GM12892 (cell line): Measurements from ENCODE around the gene PAFAH1B1.
"Not testable (repeated sequence)": the region's sequence is repeated elsewhere in the genome, so short reads cannot be mapped to it uniquely, and the experiment has no call there.

ENCODE experiments used
- DNase-seq: peaks from one replicate; pipeline ENCODE4 v3.0.0; 2011; ENCODE audit not compliant: insufficient read length
- FAIRE-seq: peaks from 2 replicates; lab custom pipeline; 2011; peaks lifted over from hg19 to GRCh38; lab: Jason Lieb, UNC
- POLR2A ChIP-seq: IDR thresholded peaks from 2 replicates; pipeline ENCODE4 v1.6.1; 2011; ENCODE audit warnings: low read depth, low read length, control low read depth
- POLR2AphosphoS5 ChIP-seq: IDR thresholded peaks from 2 replicates; pipeline ENCODE4 v1.6.1; 2011; ENCODE audit warnings: low read depth, low read length, control low read depth
- TAF1 ChIP-seq: IDR thresholded peaks from 2 replicates; pipeline ENCODE4 v1.6.1; 2011; ENCODE audit warnings: low read depth, mild to moderate bottlenecking, control low read depth, low read length, borderline replicate concordance

The PAFAH1B1 gene

DNA sequence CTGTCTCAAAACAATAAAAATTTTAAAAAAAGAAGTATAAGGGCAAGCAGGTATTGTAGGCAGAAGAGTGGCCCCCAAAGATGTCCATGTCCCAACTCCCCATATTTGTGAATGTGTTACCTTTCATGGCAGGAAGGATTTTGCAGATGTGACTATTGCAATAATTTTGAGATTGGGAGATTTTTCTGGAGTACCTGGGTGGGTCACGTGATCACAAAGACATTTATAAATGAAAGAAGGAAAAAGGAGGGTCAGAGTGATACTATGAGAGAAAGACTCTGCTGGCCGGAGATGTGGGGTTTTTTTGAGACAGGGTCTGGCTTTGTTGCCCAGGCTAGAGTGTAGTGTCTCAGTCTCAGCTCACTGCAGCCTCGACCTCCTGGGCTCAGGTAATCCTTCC lies 27.4 kb upstream of the PAFAH1B1 start:
- DNase-seq (no peak), FAIRE-seq (no peak)
- TF ChIP-seq POLR2AphosphoS5 (no peak), POLR2A (no peak), TAF1 (no peak)

DNA sequence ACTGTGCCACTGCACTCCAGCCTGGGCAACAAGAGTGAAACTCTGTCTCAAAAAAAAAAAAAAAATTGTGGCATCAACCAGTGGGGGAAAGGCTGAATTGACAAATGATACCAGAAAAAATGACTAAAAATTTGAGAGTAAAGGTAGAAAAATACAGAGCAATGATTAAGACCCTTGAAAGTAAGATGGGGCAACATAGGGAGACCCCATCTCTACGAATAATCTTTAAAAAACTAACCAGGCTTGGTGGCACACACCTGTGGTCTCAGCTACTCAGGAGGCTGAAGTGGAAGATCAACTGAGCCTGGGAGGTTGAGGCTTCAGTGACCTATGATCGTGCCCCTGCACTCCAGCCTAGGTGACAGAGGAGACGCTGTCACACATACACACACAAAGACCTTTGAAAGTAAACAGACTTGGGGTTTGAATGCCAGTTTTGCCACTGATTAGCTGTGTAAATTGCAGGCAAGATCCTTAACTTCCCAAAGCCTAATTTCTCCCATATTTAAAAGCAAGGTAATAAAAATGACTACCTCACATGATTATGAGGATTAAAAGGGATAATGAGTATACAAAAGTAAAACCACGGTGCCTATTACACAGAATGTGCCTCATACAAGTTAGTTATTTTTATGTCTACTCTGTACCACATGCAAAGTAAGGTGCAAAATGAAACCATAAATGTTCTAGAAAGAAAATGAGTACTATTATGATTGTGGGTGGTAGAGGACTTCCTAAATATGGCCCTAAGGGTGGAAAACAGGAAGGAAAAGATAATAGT lies 21.7 kb upstream of the PAFAH1B1 start:
- TF ChIP-seq TAF1 = no peak
- TF ChIP-seq POLR2A = no peak
- no peak for TF ChIP-seq POLR2AphosphoS5
- FAIRE-seq (peak; percentile 70), DNase-seq (no peak)

DNA sequence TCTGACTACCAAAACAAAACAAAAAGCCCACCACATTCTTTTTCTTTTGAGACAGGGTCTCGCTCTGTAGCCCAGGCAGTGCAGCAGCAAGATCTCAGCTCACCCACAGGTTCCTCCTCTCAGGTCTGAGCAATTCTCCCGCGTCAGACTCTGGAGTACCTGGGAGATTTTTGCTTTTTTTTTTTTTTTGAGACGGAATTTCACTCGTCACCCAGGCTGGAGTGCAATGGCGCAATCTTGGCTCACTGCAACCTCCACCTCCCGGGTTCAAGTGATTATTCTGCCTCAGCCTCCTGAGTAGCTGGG lies 21.2 kb upstream of the PAFAH1B1 start:
- not testable (repeated sequence) for FAIRE-seq, DNase-seq

DNA sequence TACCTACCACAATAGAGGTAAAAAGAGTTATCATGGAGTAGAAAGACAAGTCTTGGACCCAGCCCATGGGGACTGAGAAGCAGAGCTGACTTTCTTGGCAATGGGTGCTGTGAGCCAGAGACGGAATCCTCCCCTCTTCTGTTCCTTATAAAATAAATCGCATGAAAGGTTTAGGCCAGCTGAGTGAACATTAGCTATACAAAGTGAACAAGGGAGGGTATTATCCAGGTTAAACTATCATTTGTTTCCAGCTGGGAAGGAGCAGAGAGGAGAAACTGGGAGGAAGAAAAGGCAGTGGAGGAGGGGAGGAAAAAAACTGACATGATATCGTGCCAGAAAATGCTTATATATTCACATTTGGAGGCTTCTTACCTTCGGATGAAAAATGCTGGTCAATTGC lies 13.3 kb upstream of the PAFAH1B1 start:
- DNase-seq = no peak
- TF ChIP-seq POLR2A (no peak), TAF1 (no peak), POLR2AphosphoS5 (no peak)
- no peak for FAIRE-seq

DNA sequence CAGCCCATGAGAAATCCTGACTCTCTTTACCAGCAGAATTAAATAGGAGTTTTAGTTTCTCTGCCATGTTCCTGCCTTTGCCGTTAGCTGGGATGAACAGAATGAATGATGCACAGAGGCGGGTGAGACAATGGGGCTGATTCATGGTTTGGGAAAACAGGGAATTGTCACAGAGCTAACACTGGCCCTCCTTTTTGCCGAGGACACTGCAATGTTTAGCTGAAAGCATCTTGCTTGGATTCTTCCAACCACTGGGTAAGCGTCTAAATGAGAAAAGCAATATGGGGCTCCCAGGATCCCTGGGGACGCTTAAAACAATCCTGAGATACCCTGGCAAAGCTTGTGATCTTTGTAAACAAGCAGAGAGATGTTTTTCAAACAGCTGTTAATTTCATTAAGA lies 12.8 kb upstream of the PAFAH1B1 start:
- DNase-seq = no peak
- no peak for FAIRE-seq
- TF ChIP-seq TAF1 = no peak
- no peak for TF ChIP-seq POLR2AphosphoS5
- no peak for TF ChIP-seq POLR2A

DNA sequence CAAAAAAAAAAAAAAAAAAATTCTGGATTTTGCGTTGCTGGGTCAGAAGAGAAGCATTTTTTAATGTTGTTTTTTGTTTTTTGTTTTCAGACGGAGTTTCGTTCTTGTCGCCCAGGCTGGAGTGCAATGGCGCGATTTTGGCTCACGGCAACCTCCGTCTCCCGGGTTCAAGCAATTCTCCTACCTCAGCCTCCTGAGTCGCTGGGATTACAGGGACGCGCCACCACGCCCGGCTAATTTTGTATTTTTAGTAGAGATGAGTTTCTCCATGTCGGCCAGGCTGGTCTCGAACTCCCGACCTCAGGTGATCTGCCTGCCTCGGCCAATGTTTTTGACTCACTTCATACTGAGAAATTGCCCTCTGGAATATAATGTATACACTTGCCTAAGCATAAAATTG lies 11.0 kb upstream of the PAFAH1B1 start:
- FAIRE-seq (no peak), DNase-seq (no peak)
- no peak for TF ChIP-seq TAF1
- no peak for TF ChIP-seq POLR2A
- no peak for TF ChIP-seq POLR2AphosphoS5

DNA sequence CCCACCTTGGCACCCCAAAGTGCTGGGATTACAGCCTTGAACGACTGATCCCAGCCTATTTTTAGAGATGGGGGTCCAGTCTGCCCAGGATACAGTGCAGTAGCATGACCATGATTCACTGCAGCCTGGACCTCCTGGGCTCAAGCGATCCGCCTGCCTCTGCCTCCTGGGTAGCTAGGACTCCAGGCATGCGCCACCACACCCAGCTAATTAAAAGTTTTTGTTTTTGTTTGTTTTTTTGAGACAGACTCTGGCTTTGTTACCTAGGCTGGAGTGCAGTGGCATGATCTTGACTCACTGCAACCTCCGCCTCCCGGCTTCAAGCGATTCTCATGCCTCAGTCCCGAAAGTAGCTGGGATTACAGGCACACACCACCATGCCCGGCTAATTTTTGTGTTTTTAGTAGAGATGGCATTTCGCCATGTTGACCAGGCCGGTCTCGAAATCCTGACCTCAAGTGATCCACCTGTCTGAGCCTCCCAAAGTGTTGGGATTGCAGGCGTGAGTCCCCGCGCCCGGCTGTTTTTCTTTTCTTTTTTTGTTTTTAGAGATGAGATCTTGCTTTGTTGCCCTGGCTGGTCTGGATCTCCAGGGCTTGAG lies 2.3 kb upstream of the PAFAH1B1 start:
- TF ChIP-seq POLR2AphosphoS5 (no peak), TAF1 (no peak), POLR2A (no peak)
- FAIRE-seq (no peak), DNase-seq (no peak)

DNA sequence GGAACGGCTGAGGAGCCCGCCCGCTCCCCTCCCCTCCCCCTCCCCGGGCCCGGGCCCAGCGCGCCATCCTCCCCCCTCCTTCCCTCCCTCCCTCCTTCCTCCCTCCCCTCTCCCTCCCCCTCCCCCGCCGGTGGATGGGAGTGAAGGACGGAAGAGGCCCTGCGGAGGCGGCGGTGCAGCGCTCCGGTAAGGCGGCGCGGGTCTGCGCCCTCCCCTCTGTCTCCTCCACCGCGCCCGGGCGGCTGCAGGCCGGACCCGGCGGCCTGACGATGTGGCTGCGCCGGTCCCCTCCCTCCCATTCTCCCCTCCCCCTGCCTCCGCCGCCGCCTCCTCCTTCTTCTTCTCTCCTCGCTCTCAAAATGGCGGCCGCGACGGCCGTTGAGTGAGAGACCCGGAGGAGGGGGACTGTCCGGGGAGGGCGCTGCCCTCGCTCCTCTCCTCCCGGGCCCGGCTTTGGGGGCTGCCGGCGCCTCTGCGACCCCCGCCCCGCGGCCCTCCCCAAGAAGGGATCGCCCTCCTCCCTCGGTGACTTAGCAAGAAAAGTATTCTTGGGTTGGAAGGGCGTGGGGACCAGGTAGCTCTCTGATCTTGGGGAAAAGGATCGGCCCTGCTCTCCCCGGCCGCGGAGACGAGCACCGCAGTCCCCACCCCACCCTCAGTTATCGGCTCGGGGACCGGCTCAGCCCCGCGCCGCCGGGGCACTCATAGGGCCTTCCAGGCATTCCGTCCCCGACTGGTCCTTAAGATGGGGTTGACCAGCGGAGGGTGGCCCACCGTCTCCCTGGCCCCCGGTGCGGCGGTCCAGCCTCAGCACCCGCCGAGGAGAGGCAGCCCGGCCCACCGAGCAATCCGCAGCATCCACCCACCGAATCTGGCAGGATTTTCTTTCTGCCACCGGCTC lies 617 bp downstream of the PAFAH1B1 start:
- DNase-seq = peak; percentile 63
- TF ChIP-seq POLR2A = peak; percentile 44; the same call in 1 of the 2 replicates
- TF ChIP-seq TAF1 = peak; percentile 76; the same call in 1 of the 2 replicates
- no peak; the same call in 1 of the 2 replicates for TF ChIP-seq POLR2AphosphoS5
- FAIRE-seq = peak; percentile 81

DNA sequence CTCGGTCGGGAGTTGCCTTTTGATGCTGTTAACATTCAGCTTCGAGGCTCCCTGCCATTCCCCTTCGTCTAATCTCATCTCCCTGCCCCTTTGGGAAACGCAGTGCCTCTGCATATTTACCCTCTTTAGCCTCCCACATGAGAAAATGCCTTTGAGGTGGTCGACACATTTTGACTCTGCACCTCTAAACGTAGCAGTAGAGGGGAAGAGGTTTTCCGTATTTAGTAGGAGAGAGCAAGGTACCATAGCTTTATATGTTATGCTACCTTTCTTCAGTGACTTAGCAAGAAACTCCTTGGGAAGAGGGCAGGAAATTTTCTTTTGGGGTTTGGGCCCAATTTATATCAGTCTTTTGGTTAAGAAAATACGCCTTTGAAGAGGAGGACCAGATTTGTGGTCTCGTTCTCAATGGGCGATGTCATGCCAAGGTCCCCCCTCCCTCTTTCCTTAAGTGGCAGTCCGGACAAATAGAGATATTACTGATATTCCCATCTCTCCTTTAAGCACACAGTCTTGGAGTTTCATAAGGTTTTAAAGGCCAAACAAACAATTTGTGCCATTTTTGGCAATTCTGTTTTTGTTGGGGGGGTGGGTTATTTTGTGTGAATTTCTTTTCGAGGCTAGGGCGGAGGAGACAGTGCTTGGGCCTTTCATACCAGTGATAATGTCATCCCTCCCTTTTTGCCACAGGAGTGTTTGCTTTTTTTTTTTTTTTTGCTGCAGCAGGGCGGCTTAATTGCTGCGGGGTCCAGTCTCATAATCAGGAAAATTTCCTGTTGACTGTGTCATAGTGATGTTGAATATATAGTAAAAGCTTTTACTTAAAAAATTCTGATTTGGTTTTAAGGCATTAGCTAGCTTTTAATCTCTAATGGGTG lies 1.5 kb downstream of the PAFAH1B1 start:
- peak; percentile 78 for FAIRE-seq
- DNase-seq = no peak
- no peak for TF ChIP-seq POLR2A
- TF ChIP-seq POLR2AphosphoS5 = no peak
- no peak for TF ChIP-seq TAF1

DNA sequence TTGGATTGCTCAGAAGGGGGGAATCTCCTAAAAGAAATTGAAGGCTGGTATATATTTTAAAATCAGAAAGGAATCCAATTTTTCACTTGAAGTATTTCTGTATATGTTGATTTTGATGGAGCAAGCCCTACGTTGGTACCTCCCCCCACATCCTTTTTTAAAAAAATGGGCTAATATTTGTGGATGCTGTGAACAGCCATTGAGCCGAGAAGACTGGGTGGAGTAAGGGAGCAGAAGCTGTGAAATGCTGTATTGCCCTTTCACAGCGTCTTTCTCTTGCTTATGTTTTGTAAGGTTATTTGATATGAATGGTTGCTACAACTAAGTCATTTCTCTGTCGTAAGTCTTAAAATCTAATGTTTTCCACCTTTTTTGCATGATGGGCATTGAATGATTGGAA lies 2.3 kb downstream of the PAFAH1B1 start:
- no peak for FAIRE-seq
- no peak for DNase-seq
- TF ChIP-seq POLR2A (no peak), POLR2AphosphoS5 (no peak), TAF1 (no peak)

DNA sequence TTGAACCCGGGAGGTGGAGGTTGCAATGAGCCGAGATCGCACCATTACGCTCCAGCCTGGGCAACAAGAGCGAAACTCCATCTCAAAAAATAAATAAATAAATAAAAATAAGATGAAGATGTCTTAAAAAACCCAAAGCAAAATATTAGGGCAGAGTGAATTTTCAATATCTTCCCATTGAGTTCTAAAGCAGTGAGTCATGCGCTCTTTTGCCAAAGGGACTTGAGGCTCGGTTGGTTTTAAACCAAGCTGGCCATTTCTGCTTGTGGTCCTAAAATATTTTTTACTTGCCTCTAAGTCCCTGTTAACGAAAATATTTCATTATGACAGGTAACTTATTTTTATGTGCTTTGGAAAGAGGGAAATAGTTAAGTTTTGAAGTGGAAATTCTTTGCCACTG lies 4.7 kb downstream of the PAFAH1B1 start:
- FAIRE-seq (no peak), DNase-seq (no peak)
- TF ChIP-seq POLR2A (no peak), TAF1 (no peak), POLR2AphosphoS5 (no peak)
